Loucy (cell line): Measurements from ENCODE around the gene TMPRSS7.
A peak's percentile ranks its signal among the peaks of the same experiment; 100 is the strongest.

ENCODE experiments used
- H2AFZ ChIP-seq: fragments of 200-600 bp; sonication (generic); 2 replicates; pipeline ENCODE4 v1.6.0; 2016; ENCODE audit warnings: antibody characterized with exemption, mild to moderate bottlenecking, low read length, moderate library complexity
- H3F3A ChIP-seq: fragments of 200-600 bp; 2 replicates; pipeline ENCODE4 v1.6.0; 2016; ENCODE audit warnings: antibody characterized with exemption, low read depth, mild to moderate bottlenecking
- H3K27me3 ChIP-seq: fragments of 200-600 bp; sonication (generic); 2 replicates; pipeline ENCODE4 v1.6.1; 2014; ENCODE audit warnings: low read length, mild to moderate bottlenecking; ENCODE audit not compliant: insufficient read depth, poor library complexity, severe bottlenecking
- H3K36me3 ChIP-seq: fragments of 200-600 bp; sonication (generic); 2 replicates; pipeline ENCODE4 v1.6.1; 2016; ENCODE audit warnings: low read length; ENCODE audit not compliant: insufficient read depth
- H3K4me1 ChIP-seq: fragments of 200-600 bp; sonication (generic); 2 replicates; pipeline ENCODE4 v1.5.1; 2014; ENCODE audit warnings: low read length, mild to moderate bottlenecking; ENCODE audit not compliant: insufficient read depth, poor library complexity, severe bottlenecking
- H3K4me2 ChIP-seq: fragments of 200-600 bp; sonication (generic); 2 replicates; pipeline ENCODE4 v1.6.0; 2014; ENCODE audit warnings: antibody characterized with exemption, low read length, low read depth, mild to moderate bottlenecking; ENCODE audit not compliant: poor library complexity, severe bottlenecking
- H3K4me3 ChIP-seq: fragments of 200-600 bp; sonication (generic); 2 replicates; pipeline ENCODE4 v1.5.1; 2014; ENCODE audit warnings: low read length, mild to moderate bottlenecking, mixed read lengths; ENCODE audit not compliant: poor library complexity, severe bottlenecking
- H3K79me2 ChIP-seq: fragments of 200-600 bp; sonication (generic); 2 replicates; pipeline ENCODE4 v1.6.1; 2014; ENCODE audit warnings: low read length; ENCODE audit not compliant: insufficient read depth
- H3K9ac ChIP-seq: fragments of 200-600 bp; sonication (generic); 2 replicates; pipeline ENCODE4 v1.6.0; 2014; ENCODE audit warnings: mild to moderate bottlenecking, low read depth, low read length, moderate library complexity; ENCODE audit not compliant: poor library complexity, severe bottlenecking
- H3K9me2 ChIP-seq: fragments of 200-600 bp; sonication (generic); replicated peaks from 2 replicates; pipeline ENCODE4 v1.6.1; 2016; ENCODE audit warnings: low read depth, low read length, mixed read lengths
- H3K9me3 ChIP-seq: fragments of 200-600 bp; sonication (generic); 2 replicates; pipeline ENCODE4 v1.6.1; 2014; ENCODE audit warnings: mild to moderate bottlenecking, antibody characterized with exemption, low read length, low read depth; ENCODE audit not compliant: insufficient read depth
- H4K20me1 ChIP-seq: fragments of 200-600 bp; sonication (generic); 2 replicates; pipeline ENCODE4 v1.6.0; 2014; ENCODE audit warnings: antibody characterized with exemption, low read length, mild to moderate bottlenecking; ENCODE audit not compliant: insufficient read depth, poor library complexity, severe bottlenecking
- EZH2phosphoT487 ChIP-seq: fragments of 200-600 bp; IDR thresholded peaks from 2 replicates; pipeline ENCODE4 v1.6.1; 2018; ENCODE audit warnings: antibody characterized with exemption, mild to moderate bottlenecking, moderate library complexity, borderline replicate concordance
- TF ChIP-seq, protein P1 (sequence below): fragments of 200-600 bp; sonication (generic); conservative IDR thresholded peaks from 2 replicates; pipeline ENCODE4 v1.5.1; 2014; ENCODE audit warnings: mild to moderate bottlenecking, antibody characterized with exemption, low read length

Gene TMPRSS7

DNA sequence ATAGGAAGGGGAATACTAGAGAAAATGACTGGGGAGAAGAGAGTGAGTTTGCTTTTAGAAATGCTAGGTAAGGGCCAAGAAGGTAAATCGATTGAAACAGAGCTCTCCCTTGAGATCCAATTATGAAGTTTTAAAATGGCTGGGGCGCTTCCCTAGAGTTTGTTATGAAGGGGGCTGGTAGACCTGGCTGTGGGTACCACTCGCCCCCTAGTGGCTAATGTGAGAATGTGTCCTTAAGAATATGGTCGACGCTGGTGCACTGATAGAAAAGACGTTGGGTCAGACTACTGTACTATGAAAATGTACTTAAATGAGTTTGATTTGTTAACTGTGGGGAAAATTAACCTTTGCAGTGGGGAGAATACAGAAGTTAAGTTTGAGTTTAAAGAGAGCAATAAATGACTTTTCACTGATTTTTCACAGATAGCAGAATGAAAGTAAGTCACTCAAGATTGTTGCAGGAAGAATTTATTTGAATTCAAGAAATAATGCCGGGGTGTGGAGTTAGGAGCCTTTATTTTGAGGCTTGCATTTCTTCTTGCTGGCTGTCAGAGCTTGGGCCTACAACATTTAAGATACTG is 9.2 kb downstream of the TMPRSS7 start:
- no peaks in the 10 kb centered on the region for H4K20me1 ChIP-seq
- TF ChIP-seq EZH2phosphoT487 = no peak
- TF ChIP-seq, protein P1, sequence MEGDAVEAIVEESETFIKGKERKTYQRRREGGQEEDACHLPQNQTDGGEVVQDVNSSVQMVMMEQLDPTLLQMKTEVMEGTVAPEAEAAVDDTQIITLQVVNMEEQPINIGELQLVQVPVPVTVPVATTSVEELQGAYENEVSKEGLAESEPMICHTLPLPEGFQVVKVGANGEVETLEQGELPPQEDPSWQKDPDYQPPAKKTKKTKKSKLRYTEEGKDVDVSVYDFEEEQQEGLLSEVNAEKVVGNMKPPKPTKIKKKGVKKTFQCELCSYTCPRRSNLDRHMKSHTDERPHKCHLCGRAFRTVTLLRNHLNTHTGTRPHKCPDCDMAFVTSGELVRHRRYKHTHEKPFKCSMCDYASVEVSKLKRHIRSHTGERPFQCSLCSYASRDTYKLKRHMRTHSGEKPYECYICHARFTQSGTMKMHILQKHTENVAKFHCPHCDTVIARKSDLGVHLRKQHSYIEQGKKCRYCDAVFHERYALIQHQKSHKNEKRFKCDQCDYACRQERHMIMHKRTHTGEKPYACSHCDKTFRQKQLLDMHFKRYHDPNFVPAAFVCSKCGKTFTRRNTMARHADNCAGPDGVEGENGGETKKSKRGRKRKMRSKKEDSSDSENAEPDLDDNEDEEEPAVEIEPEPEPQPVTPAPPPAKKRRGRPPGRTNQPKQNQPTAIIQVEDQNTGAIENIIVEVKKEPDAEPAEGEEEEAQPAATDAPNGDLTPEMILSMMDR = peak; percentile 96
- no peaks in the 10 kb centered on the region for H3K27me3 ChIP-seq
- no peaks in the 10 kb centered on the region for H3K79me2 ChIP-seq
- no peaks in the 10 kb centered on the region for H3K36me3 ChIP-seq
- peak overlapping the region; percentile 67 for H3K4me2 ChIP-seq
- H2AFZ ChIP-seq = peak overlapping the region; percentile 84
- no peaks in the 10 kb centered on the region for H3K9me3 ChIP-seq
- H3K9ac ChIP-seq = no peak overlapping the region
- H3K9me2 ChIP-seq = no peaks in the 10 kb centered on the region
- H3K4me3 ChIP-seq = peak overlapping the region; percentile 55
- H3K4me1 ChIP-seq = peaks cover 5% of the 10 kb centered on the region
- H3F3A ChIP-seq = no peaks in the 10 kb centered on the region

DNA sequence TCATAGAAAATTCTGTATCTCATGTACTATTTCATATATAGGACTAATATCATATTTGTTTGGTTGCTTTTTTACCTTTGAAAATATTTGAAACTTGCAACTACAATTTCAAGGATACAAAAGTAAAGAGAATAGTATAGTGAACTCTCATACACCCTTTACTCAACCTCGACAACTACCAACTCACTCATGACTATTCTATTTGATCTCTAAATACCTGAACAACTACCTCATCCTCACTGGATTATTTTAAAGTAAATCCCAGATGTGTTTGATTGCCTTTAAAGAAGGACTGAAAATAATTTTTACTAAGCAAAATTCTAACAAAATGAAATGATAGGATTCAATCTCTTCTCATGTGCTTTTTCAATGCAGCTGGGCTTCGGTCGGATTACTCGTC is 12.1 kb downstream of the TMPRSS7 start:
- Histone ChIP-seq H3K9me3 (no peaks in the 10 kb centered on the region), H2AFZ (no peak overlapping the region), H3K9ac (no peak overlapping the region), H3K4me3 (no peak overlapping the region), H3K27me3 (no peaks in the 10 kb centered on the region), H3K4me2 (no peak overlapping the region), H3K79me2 (no peaks in the 10 kb centered on the region), H3K36me3 (no peaks in the 10 kb centered on the region), H4K20me1 (no peaks in the 10 kb centered on the region), H3K9me2 (no peaks in the 10 kb centered on the region), H3F3A (no peaks in the 10 kb centered on the region), H3K4me1 (peaks cover 5% of the 10 kb centered on the region)
- TF ChIP-seq, protein P1 = no peak
- no peak for TF ChIP-seq EZH2phosphoT487

DNA sequence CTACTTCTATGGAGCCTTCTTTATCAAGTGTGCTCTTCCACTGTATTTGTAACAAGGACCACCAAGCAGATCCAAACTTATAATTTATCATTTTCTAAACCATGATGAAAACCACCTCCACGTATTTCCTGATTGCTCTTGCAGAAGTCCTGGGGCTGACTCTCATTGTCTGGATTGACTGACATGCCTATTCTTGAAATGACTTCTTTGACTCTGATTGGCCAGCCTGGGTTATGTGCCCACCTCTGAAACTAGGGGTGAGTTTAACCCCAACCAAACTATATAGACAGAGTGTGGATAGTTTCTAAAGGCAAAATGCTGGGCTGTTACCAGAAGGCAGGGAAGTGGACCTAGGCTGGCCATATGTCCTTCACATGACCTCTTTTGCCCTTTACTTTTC is 12.7 kb downstream of the TMPRSS7 start:
- H4K20me1 ChIP-seq = no peaks in the 10 kb centered on the region
- no peaks in the 10 kb centered on the region for H3K9me3 ChIP-seq
- no peak overlapping the region for H2AFZ ChIP-seq
- no peaks in the 10 kb centered on the region for H3K36me3 ChIP-seq
- H3K27me3 ChIP-seq = no peaks in the 10 kb centered on the region
- no peak overlapping the region for H3K9ac ChIP-seq
- H3K9me2 ChIP-seq = no peaks in the 10 kb centered on the region
- no peaks in the 10 kb centered on the region for H3F3A ChIP-seq
- no peak overlapping the region for H3K4me3 ChIP-seq
- TF ChIP-seq, protein P1 = no peak
- TF ChIP-seq EZH2phosphoT487 = no peak
- H3K4me1 ChIP-seq = peaks cover 5% of the 10 kb centered on the region
- no peaks in the 10 kb centered on the region for H3K79me2 ChIP-seq
- H3K4me2 ChIP-seq = no peak overlapping the region
